GM12864 (cell line): ENCODE data around the gene THOP1.

Experiments
- DNase-seq: peaks from one replicate; pipeline ENCODE4 v3.0.0-alpha.2; 2011; ENCODE audit warnings: low read depth
- H3K4me3 ChIP-seq: 2 replicates; pipeline ENCODE4 v1.5.1; 2011; ENCODE audit warnings: mild to moderate bottlenecking, low read depth, low read length, control low read depth
- TF ChIP-seq, protein P1 (sequence below): IDR thresholded peaks from 2 replicates; pipeline ENCODE4 v1.5.1; 2011; ENCODE audit warnings: low read depth, mild to moderate bottlenecking, moderate library complexity, low read length, control low read depth, inconsistent platforms; ENCODE audit errors: missing control alignments

THOP1 gene

DNA sequence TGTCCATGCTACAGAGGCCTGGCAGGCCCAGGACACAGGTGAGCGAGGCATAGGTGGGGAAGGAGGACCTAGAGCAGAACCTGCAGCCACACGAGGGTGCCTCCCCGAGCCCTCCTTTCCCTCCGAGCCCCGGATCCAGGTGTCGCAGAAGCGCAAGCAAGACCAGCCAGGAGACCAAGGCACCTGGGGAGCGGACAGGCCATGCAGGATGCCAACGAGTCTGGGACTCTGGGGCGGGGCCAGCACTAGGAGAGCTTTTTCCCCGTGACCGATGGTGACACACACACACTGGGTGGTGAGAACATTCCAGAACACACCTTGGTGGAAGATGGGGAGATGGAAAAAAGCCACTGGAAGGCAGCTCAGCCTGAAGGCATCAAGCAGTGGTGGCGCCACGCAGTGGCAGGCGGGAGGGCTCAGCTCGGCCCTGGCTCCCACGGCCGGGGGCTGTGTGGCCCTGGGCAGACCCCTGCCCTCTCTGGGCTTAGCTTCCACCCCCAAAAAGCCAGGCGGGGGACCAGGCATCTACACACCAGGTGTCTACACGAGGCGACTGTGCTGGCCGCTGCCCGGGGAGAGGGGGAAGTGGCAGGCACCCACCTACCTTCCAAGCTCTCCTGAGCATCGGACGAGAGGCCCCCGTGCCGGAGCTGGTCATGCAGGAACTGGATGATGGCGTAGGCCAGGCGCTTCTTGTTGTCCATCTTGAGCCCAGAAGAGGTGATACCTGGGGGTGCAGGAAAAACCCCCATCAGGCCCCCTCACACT lies 16.8 kb upstream of the THOP1 start:
- TF ChIP-seq, protein P1, sequence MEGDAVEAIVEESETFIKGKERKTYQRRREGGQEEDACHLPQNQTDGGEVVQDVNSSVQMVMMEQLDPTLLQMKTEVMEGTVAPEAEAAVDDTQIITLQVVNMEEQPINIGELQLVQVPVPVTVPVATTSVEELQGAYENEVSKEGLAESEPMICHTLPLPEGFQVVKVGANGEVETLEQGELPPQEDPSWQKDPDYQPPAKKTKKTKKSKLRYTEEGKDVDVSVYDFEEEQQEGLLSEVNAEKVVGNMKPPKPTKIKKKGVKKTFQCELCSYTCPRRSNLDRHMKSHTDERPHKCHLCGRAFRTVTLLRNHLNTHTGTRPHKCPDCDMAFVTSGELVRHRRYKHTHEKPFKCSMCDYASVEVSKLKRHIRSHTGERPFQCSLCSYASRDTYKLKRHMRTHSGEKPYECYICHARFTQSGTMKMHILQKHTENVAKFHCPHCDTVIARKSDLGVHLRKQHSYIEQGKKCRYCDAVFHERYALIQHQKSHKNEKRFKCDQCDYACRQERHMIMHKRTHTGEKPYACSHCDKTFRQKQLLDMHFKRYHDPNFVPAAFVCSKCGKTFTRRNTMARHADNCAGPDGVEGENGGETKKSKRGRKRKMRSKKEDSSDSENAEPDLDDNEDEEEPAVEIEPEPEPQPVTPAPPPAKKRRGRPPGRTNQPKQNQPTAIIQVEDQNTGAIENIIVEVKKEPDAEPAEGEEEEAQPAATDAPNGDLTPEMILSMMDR, result no peak
- DNase-seq, result no peak
- no peak overlapping the region for H3K4me3 ChIP-seq

DNA sequence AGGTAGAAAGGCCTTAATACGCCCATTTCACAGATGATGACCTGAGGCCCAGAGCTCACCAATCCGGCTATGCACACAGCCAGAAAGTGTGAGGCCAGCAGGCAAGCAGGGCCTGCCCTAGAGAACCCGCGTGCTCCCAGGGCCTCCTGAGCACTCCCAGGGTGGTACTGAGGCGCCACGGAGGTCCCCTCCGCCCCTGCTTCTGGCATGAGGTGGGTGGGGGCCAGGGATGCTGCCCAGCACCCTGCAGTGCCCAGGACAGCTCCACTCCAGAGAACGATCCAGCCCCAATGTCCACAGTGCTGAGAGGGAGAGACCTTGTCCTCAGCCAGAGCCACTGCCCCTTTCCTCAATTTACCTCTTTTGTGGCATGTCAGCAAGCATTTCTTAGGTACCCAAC lies 16.1 kb upstream of the THOP1 start:
- no peak for DNase-seq
- TF ChIP-seq, protein P1, result no peak
- H3K4me3 ChIP-seq, result no peak overlapping the region

DNA sequence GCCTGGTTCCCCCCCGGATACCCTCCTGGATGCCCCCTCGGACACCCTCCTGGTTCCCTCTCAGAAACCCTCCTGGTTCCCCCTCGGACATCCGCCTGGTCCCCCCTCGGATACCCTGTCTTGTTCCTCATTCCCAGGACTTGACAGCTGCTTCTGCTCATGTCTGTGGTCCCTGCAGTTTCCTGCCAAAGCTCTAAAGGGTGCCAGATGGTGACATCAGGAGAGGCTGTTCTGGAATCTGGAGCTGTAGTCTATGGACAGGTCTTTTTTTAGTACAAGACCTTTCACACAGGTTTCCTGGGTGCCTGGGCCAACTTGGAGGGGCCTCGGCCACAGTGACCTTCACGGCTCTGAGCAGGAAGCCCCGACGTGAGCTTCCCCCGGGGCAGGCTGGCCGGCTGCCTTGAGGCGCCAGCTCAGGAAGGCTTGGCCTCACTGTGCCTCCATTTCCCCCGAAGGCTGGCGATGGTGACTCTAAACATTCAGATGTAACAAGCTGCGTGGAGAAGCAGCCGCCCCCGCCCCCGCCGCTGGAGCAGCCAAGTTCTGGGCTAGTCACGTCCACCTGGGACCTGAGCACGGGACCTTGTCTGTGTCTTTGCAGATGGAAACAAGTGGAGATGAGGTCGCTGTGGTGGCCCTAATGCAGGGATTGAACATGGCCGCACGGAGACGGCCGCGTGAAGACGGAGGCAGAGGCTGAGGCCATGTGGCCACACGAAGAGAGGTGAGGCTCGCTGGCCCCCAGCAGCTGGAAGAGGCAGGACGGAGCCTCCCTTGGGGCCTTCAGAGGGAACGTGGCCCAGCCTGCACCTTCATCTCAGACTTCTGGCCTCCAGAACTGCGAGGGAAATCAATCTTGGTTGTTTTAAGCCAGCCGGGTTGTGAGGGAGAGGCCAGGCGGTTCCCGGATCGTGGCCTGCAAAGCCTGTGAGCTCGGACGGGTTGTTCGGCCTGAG lies 15.0 kb upstream of the THOP1 start:
- no peak overlapping the region for H3K4me3 ChIP-seq
- no peak for DNase-seq
- TF ChIP-seq, protein P1, result no peak

DNA sequence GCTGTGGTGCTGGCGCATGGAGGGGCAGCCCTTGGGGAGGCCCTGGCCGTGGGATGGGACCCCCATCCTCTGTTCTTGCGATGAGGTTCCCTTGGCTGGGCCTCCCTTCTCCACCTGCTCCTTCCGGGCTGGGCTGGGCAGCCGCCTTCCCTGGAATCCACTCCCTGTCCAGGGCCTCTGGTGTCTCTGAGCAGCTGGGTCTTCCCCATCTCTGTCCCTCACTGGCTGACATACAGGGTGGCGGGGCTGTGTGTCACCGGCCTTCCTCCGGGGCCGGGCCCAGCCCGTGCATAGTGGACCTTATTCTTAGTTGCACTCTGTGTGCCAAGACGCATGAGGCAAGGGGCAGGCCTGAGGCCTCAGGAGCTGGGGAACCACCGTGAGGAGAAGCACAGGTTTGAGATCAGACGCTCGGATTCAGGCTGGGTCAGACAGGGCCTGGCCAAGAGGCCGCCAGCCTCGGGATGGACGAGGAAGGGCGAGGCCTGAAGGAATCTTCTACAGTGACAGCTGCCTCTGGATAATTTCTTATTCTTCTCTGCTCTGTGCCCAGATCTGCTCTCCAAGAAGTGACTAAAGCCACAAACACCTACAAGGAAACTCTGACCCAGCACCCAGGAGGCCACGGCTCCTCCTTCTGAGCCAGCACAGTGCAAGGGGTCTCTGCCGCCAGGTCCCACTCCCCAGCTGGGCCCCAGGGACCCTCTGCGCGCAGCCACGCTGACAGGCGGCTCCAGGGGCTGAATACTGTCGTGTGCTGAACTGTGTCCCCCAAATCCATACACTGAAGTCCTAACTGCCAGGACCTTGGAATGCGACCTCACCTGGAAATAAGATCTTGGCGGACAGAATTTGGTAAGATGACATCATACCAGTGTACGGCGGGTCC lies 13.3 kb upstream of the THOP1 start:
- no peak for DNase-seq
- H3K4me3 ChIP-seq, result no peak overlapping the region
- TF ChIP-seq, protein P1, result no peak

DNA sequence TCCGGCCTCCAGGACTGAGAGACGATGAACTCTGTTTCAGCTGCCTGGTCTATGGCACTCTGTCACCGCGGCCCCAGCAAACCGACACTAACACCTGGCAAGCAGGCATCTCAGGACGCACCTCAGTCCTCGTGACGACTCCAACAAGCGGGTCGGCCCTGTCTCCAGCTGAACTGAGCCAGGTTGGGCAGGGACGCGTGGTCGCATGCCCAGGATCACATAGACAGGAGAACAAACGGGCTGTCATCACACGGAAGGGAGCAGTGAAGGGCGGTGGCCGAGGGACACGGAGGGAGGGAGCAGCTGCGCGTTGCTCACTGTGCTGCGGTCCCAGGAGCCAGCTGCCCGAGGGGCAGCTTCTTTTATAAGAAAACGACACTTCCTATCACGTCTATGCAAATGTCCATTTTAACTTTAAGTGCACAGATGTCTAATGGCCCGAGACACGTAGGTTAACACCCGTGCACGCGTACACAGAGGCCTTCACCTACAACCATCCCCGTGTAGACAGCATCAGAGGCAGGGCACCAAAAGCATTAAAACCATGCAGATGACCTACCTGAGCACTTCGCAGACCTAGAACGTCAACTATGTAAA lies 11.1 kb upstream of the THOP1 start:
- H3K4me3 ChIP-seq, result no peak overlapping the region
- TF ChIP-seq, protein P1, result no peak
- no peak for DNase-seq

DNA sequence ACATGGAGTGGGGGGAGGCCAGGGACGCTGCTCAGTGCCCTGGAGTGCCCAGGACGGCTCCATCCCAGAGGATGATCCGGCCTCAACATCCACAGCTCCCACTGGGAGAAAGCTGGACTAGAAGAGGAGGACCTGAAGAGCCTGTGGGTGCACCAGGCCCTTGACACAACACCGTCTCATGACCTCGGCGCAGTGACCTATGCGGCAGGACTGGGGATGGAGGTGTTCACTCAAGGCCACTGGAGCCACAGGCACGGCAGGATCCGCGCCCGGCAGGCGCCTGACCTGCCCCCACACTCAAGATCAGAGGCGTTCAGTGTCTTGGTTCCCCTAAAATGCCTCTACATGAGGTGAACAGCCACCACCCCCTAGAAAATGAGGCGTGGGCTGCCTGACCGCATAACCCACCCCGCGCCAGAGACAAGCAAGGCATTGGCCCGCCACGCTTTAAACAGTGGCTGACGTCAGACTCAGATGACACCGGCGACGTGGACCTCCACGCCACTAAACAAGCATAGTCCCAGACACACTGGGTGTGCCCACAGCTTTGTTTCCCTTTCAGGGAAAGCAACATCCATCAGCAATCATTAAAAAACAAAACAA lies 10.2 kb upstream of the THOP1 start:
- TF ChIP-seq, protein P1, result no peak
- DNase-seq, result no peak
- no peak overlapping the region for H3K4me3 ChIP-seq
